Stimulated activated CD8-positive, alpha-beta memory T cell treated with anti-CD3 and anti-CD28 coated beads, Interleukin-7, amount 100 ng/mL, for 48 hours (primary cell): Measurements from ENCODE around the gene PPP2R3B.
"Not testable (repeated sequence)": the region's sequence is repeated elsewhere in the genome, so short reads cannot be mapped to it uniquely, and the experiment has no call there.

Source experiments
- DNase-seq, 2 donors: peaks; one replicate each; pipeline ENCODE4 v3.0.0-alpha.2; 2020; ENCODE audit warnings: low read depth in 1 of 2; ENCODE audit errors: extremely low read depth in 1 of 2

Gene PPP2R3B

GRCh38 chrX:410296-410695 lies 23.6 kb upstream of the PPP2R3B start:
- DNase-seq = no peak

- DNase-seq = no peak
Measured at GRCh38 chrX:405149-405548, 18.4 kb upstream of the PPP2R3B start.

GRCh38 chrX:404656-405055 lies 17.9 kb upstream of the PPP2R3B start:
- DNase-seq = no peak

GRCh38 chrX:402857-403256 lies 16.1 kb upstream of the PPP2R3B start:
- no peak for DNase-seq

- DNase-seq = no peak
Measured at GRCh38 chrX:400258-400657, 13.6 kb upstream of the PPP2R3B start.

- DNase-seq = no peak
Measured at GRCh38 chrX:397575-397974, 10.9 kb upstream of the PPP2R3B start.

- no peak for DNase-seq
Measured at GRCh38 chrX:394830-395229, 8.1 kb upstream of the PPP2R3B start.

- DNase-seq = no peak
Measured at GRCh38 chrX:392575-392846, 5.8 kb upstream of the PPP2R3B start.

- DNase-seq = no peak
Measured at GRCh38 chrX:391717-392574, 5.2 kb upstream of the PPP2R3B start.

- no peak for DNase-seq
Measured at GRCh38 chrX:390459-390858, 3.8 kb upstream of the PPP2R3B start.

- no peak for DNase-seq
Measured at GRCh38 chrX:389021-389441, 2.3 kb upstream of the PPP2R3B start.

- no peak for DNase-seq
Measured at GRCh38 chrX:387729-388128, 1.0 kb upstream of the PPP2R3B start.

- peak; percentile 17 to 45 for DNase-seq
Measured at GRCh38 chrX:386239-386767, 404 bp downstream of the PPP2R3B start.

- DNase-seq = not testable (repeated sequence)
Measured at GRCh38 chrX:385736-386135, 971 bp downstream of the PPP2R3B start.

- DNase-seq = no peak
Measured at GRCh38 chrX:384861-385260, 1.8 kb downstream of the PPP2R3B start.

- DNase-seq = no peak
Measured at GRCh38 chrX:378443-378842, 8.3 kb downstream of the PPP2R3B start.

GRCh38 chrX:376206-376605 lies 10.5 kb downstream of the PPP2R3B start:
- DNase-seq = not testable (repeated sequence)

GRCh38 chrX:375181-376036 lies 11.3 kb downstream of the PPP2R3B start:
- no peak for DNase-seq

GRCh38 chrX:374596-374995 lies 12.1 kb downstream of the PPP2R3B start:
- DNase-seq = no peak

- DNase-seq = peak; percentile 23 to 38
Measured at GRCh38 chrX:373641-374471, 12.9 kb downstream of the PPP2R3B start.
